ENCODE data around the gene DIDO1.

The DIDO1 gene

GRCh38 chr20:62969179-62969760 is 43.0 kb upstream of the DIDO1 start:
- no peak overlapping the region for H3K27ac ChIP-seq (ENCODE audit: low read depth, low read length)
- H3K4me2 ChIP-seq (ENCODE audit: low read length) = no peak overlapping the region
- H2BK5ac ChIP-seq (ENCODE audit: low read depth, low read length, poor library complexity) = no peak overlapping the region
- H3K4ac ChIP-seq (ENCODE audit: low read depth, low read length) = no peak overlapping the region
- H2AFZ ChIP-seq (ENCODE audit: insufficient read depth, low read length, poor library complexity) = no peak overlapping the region
- no peak overlapping the region for H3K9ac ChIP-seq (ENCODE audit: low read length)
- H4K91ac ChIP-seq (ENCODE audit: low read depth, low read length) = no peak overlapping the region
- H4K12ac ChIP-seq (ENCODE audit: low read depth, low read length) = no peak overlapping the region
- H3K14ac ChIP-seq (ENCODE audit: low read length) = no peak overlapping the region
- H2BK120ac ChIP-seq (ENCODE audit: insufficient read depth, low read length, poor library complexity) = no peak overlapping the region
- H3K4me1 ChIP-seq (ENCODE audit: control insufficient read depth in 1 of 2, insufficient read depth in 2 of 2, low read length in 2 of 2) = peaks cover 10 to 11% of the 10 kb centered on the region in 2 experiments
- no peak overlapping the region for H3K4me3 ChIP-seq (ENCODE audit: low read depth, low read length)
- H3K36me3 ChIP-seq (ENCODE audit: control insufficient read depth in 1 of 2, insufficient read depth in 2 of 2, low read length in 2 of 2) = no peaks in the 10 kb centered on the region
- no peak overlapping the region for H2BK12ac ChIP-seq (ENCODE audit: low read length)
- no peak overlapping the region for H4K8ac ChIP-seq (ENCODE audit: low read depth, low read length)
- no peak overlapping the region for H3K18ac ChIP-seq (ENCODE audit: low read length)
- no peaks in the 10 kb centered on the region for H3K79me1 ChIP-seq (ENCODE audit: low read length)
- no peaks in the 10 kb centered on the region for H3K79me2 ChIP-seq (ENCODE audit: control insufficient read depth, insufficient read depth, low read length, poor library complexity)
- peaks cover 5% of the 10 kb centered on the region for H3K9me3 ChIP-seq (ENCODE audit: insufficient read depth, low read depth, low read length)
- WGBS (ENCODE audit: extremely low coverage, insufficient coverage, insufficient read length) = no CpG with 5 or more reads among the region's 16 CpGs
- peaks cover 16% of the 10 kb centered on the region for H3K27me3 ChIP-seq (ENCODE audit: insufficient read depth, low read length)
- DNase-seq = no peak
- H3K23ac ChIP-seq (ENCODE audit: low read length) = no peak overlapping the region
- no peak overlapping the region for H2AK5ac ChIP-seq (ENCODE audit: low read length)

- no peak overlapping the region for H2BK12ac ChIP-seq (ENCODE audit: low read length)
- H2BK120ac ChIP-seq (ENCODE audit: insufficient read depth, low read length, poor library complexity) = no peak overlapping the region
- no peak overlapping the region for H3K9ac ChIP-seq (ENCODE audit: low read length)
- no peak overlapping the region for H3K18ac ChIP-seq (ENCODE audit: low read length)
- H3K23ac ChIP-seq (ENCODE audit: low read length) = no peak overlapping the region
- no peak overlapping the region for H2AFZ ChIP-seq (ENCODE audit: insufficient read depth, low read length, poor library complexity)
- no peak overlapping the region for H3K27ac ChIP-seq (ENCODE audit: low read depth, low read length)
- WGBS (ENCODE audit: extremely low coverage, insufficient coverage, insufficient read length) = no CpG with 5 or more reads among the region's 21 CpGs
- H3K14ac ChIP-seq (ENCODE audit: low read length) = no peak overlapping the region
- H3K27me3 ChIP-seq (ENCODE audit: insufficient read depth, low read length) = peaks cover 11% of the 10 kb centered on the region
- no peak overlapping the region for H3K4ac ChIP-seq (ENCODE audit: low read depth, low read length)
- H3K4me1 ChIP-seq (ENCODE audit: control insufficient read depth in 1 of 2, insufficient read depth in 2 of 2, low read length in 2 of 2) = peaks cover 10 to 11% of the 10 kb centered on the region in 2 experiments
- DNase-seq = no peak
- no peak overlapping the region for H4K8ac ChIP-seq (ENCODE audit: low read depth, low read length)
- no peaks in the 10 kb centered on the region for H3K79me1 ChIP-seq (ENCODE audit: low read length)
- no peaks in the 10 kb centered on the region for H3K79me2 ChIP-seq (ENCODE audit: control insufficient read depth, insufficient read depth, low read length, poor library complexity)
- H3K9me3 ChIP-seq (ENCODE audit: insufficient read depth, low read depth, low read length) = peaks cover 6% of the 10 kb centered on the region
- no peak overlapping the region for H4K91ac ChIP-seq (ENCODE audit: low read depth, low read length)
- H2BK5ac ChIP-seq (ENCODE audit: low read depth, low read length, poor library complexity) = no peak overlapping the region
- no peaks in the 10 kb centered on the region for H3K36me3 ChIP-seq (ENCODE audit: control insufficient read depth in 1 of 2, insufficient read depth in 2 of 2, low read length in 2 of 2)
- no peak overlapping the region for H2AK5ac ChIP-seq (ENCODE audit: low read length)
- H4K12ac ChIP-seq (ENCODE audit: low read depth, low read length) = no peak overlapping the region
- H3K4me2 ChIP-seq (ENCODE audit: low read length) = no peak overlapping the region
- H3K4me3 ChIP-seq (ENCODE audit: low read depth, low read length) = no peak overlapping the region
These were observed 42.3 kb upstream of the DIDO1 start for GRCh38 chr20:62968378-62969178.

- no peak overlapping the region for H3K9ac ChIP-seq (ENCODE audit: low read length)
- no CpG with 5 or more reads among the region's 27 CpGs for WGBS (ENCODE audit: extremely low coverage, insufficient coverage, insufficient read length)
- no peak for DNase-seq
These were observed 41.5 kb upstream of the DIDO1 start for GRCh38 chr20:62967628-62968351.

DNA sequence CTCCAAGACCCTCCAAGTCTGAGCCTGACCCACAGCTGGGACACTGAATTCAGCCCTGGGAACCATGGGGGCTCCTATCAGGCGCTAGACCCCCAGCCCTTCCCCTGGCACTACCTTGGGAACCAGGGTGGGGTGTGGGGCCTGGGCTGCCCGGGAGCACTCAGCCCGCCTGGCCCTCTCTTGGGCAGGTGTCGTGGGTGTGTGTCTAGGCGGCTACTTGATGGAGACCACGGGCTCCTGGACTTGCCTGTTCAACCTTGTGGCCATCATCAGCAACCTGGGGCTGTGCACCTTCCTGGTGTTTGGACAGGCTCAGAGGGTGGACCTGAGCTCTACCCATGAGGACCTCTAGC is 40.8 kb upstream of the DIDO1 start:
- Histone ChIP-seq H3K4me3 (ENCODE audit: low read depth, low read length) (no peak overlapping the region), H3K4me1 (ENCODE audit: control insufficient read depth in 1 of 2, insufficient read depth in 2 of 2, low read length in 2 of 2) (peaks cover 5 to 6% of the 10 kb centered on the region in 2 experiments), H2AK5ac (ENCODE audit: low read length) (no peak overlapping the region), H3K27me3 (ENCODE audit: insufficient read depth, low read length) (no peaks in the 10 kb centered on the region), H4K91ac (ENCODE audit: low read depth, low read length) (no peak overlapping the region), H3K36me3 (ENCODE audit: control insufficient read depth in 1 of 2, insufficient read depth in 2 of 2, low read length in 2 of 2) (no peaks in the 10 kb centered on the region), H3K27ac (ENCODE audit: low read depth, low read length) (no peak overlapping the region), H3K9me3 (ENCODE audit: insufficient read depth, low read depth, low read length) (peaks cover 6% of the 10 kb centered on the region), H2BK12ac (ENCODE audit: low read length) (no peak overlapping the region), H3K23ac (ENCODE audit: low read length) (no peak overlapping the region), H2AFZ (ENCODE audit: insufficient read depth, low read length, poor library complexity) (no peak overlapping the region), H3K9ac (ENCODE audit: low read length) (no peak overlapping the region), H3K18ac (ENCODE audit: low read length) (no peak overlapping the region), H3K4ac (ENCODE audit: low read depth, low read length) (no peak overlapping the region), H4K8ac (ENCODE audit: low read depth, low read length) (no peak overlapping the region), H2BK120ac (ENCODE audit: insufficient read depth, low read length, poor library complexity) (no peak overlapping the region), H3K14ac (ENCODE audit: low read length) (no peak overlapping the region), H2BK5ac (ENCODE audit: low read depth, low read length, poor library complexity) (no peak overlapping the region), H3K4me2 (ENCODE audit: low read length) (no peak overlapping the region), H4K12ac (ENCODE audit: low read depth, low read length) (no peak overlapping the region), H3K79me1 (ENCODE audit: low read length) (no peaks in the 10 kb centered on the region), H3K79me2 (ENCODE audit: control insufficient read depth, insufficient read depth, low read length, poor library complexity) (no peaks in the 10 kb centered on the region)
- no peak for DNase-seq
- WGBS (ENCODE audit: extremely low coverage, insufficient coverage, insufficient read length) = no CpG with 5 or more reads among the region's 6 CpGs

More at GRCh38 chr20:62967628-62968351, 41.5 kb upstream of the DIDO1 start:
- Histone ChIP-seq H3K4me2 (ENCODE audit: low read length) (no peak overlapping the region), H4K12ac (ENCODE audit: low read depth, low read length) (no peak overlapping the region), H3K9me3 (ENCODE audit: insufficient read depth, low read depth, low read length) (peaks cover 6% of the 10 kb centered on the region), H3K23ac (ENCODE audit: low read length) (no peak overlapping the region), H2BK5ac (ENCODE audit: low read depth, low read length, poor library complexity) (no peak overlapping the region), H3K4me1 (ENCODE audit: control insufficient read depth in 1 of 2, insufficient read depth in 2 of 2, low read length in 2 of 2) (peaks cover 7 to 10% of the 10 kb centered on the region in 2 experiments), H3K79me1 (ENCODE audit: low read length) (no peaks in the 10 kb centered on the region), H3K4me3 (ENCODE audit: low read depth, low read length) (no peak overlapping the region), H2BK12ac (ENCODE audit: low read length) (no peak overlapping the region), H3K18ac (ENCODE audit: low read length) (no peak overlapping the region), H3K27me3 (ENCODE audit: insufficient read depth, low read length) (peaks cover 3% of the 10 kb centered on the region), H3K4ac (ENCODE audit: low read depth, low read length) (no peak overlapping the region), H3K79me2 (ENCODE audit: control insufficient read depth, insufficient read depth, low read length, poor library complexity) (no peaks in the 10 kb centered on the region), H3K14ac (ENCODE audit: low read length) (no peak overlapping the region), H2AK5ac (ENCODE audit: low read length) (no peak overlapping the region), H3K27ac (ENCODE audit: low read depth, low read length) (no peak overlapping the region), H2AFZ (ENCODE audit: insufficient read depth, low read length, poor library complexity) (no peak overlapping the region), H4K8ac (ENCODE audit: low read depth, low read length) (no peak overlapping the region), H3K36me3 (ENCODE audit: control insufficient read depth in 1 of 2, insufficient read depth in 2 of 2, low read length in 2 of 2) (no peaks in the 10 kb centered on the region), H4K91ac (ENCODE audit: low read depth, low read length) (no peak overlapping the region), H2BK120ac (ENCODE audit: insufficient read depth, low read length, poor library complexity) (no peak overlapping the region)
